ENCODE data around the gene RHBDD2.

- no peak for TF ChIP-seq POLR2A (IDR thresholded peaks at IDR 0.05; ENCODE audit: low read depth, low read length)
- TF ChIP-seq POLR2AphosphoS5 (IDR thresholded peaks at IDR 0.05; ENCODE audit: low read depth, low read length), result no peak
Observed at GRCh38 chr7:75928568-75928914, 49.7 kb downstream of the RHBDD2 start.

Measured in GM12892 (cell line).